CD4-positive, alpha-beta T cell treated with Interleukin-2 at 100 ng/mL for 4 hours (primary cell): ENCODE measurements around the gene GPR3.
A peak's percentile ranks its signal among the peaks of the same experiment; 100 is the strongest.

ENCODE experiments used
- DNase-seq: peaks from one replicate; pipeline ENCODE4 v3.0.0-alpha.2; 2020; ENCODE audit warnings: low spot score

The GPR3 gene

DNA sequence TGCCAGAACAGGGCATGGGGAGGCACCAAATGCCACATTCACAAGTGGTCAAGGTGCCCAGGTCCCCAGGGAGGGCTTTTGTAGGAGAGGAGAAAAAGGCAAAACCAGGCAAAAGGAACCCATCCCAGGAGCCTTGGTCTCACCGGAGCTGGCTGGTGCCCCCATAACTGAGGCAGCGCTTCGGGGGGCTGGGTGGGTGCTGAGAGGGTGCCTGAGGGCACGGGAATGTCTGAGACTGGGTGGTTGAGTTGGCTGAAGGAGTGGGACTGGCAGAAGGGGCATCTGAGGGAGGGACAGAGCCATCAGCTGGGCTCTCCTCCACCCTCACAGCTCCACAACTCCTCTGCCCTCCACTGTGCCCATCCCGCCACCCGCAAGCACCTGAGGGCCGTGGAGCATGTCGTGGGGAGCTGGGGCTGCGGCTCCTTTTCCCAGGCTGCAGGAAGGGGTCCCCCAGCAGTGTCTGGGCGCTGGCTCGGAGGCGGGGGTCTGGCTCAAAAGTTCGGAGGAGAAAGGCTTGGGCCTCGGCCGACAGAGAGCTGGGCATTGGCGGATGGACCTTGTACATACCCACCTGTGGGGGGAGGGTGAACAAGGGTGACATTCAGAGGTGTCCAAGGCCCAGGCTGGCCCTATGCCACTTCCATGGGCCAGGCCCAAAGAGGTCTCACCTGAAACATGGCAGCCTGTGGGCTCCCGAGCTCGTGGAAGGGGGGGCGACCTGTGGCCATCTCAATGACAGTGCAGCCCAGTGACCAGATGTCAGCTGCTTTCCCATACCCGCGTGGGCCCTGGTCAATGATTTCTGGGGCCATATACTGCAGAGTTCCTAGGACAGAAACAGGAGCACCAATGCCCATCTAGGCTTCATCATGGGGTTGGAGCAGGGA lies 34.1 kb upstream of the GPR3 start:
- DNase-seq, result no peak

DNA sequence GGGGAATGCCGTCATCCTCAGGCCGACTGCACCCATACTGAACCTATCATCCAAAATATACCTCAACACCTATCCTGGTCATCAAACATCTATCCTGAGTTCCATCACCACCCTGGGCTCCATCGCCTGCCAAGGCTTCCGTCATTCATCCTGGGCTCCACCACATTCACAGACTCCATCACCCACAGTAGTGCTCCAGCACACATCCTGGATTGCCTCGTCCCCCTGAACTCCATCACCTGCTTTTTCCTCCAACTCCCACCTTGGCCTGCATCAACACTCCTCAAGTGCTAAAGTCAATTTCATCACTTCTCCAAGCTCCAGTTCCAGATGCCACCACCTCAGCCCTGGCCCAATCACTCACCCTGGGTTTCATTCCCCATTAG lies 33.5 kb upstream of the GPR3 start:
- DNase-seq, result no peak

DNA sequence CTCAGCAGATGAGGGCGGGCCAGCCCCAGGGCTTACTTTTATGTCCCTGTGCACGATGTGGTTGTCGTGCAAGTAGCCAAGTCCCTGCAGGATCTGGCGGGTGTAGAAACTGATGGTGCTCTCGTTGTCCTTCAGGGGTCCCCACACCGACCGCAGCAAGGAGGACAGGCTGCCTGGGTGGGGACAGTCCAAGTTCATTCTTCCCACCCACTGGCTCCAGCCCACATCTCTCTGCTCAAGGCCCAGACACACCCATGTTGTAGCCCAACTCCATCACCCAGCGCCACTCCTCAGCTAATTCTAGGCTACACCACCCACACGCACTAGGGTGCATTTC lies 32.6 kb upstream of the GPR3 start:
- no peak for DNase-seq

DNA sequence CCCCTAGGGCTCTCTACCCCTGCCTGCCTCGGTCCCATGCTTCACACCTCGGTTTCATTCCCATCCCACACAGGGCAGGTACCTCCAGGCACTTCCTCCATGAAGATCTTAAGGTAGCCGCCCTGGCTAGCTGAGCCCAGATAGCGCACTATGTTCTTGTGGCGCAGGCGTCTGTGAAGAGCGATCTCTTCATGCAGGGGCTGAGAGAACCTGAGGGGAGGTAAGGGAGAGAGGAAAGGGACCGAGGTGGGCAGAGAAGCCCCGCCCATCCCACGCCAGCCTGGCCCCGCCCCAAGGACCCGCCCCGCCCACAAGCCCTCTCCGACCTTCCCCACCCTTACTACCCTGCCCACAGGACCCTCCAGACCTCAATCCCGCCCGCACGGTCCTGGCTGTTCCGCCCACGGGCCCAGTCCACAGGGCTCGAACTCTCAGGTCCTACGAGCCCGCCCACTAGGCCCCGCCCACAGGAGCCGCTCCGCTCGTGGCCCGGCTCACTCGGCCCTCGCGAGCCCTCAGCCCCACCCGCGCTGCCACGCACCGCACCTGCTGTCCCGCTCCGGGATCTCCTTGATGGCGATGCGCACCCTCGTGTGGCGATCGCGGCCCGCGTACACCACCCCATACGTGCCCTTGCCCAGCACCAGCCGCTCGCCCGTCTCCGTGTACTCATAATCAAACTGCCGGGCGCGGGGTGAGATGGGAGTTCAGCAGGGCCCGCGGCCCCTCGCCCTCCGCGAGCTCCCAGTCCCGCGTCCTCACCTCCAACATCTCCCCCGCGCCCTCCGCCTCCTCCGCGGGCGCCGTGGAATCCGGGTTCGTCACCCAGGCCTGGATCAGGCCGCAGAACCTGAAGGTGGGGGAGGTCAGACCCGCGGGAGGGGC lies 32.0 kb upstream of the GPR3 start:
- DNase-seq, result peak; percentile 36

DNA sequence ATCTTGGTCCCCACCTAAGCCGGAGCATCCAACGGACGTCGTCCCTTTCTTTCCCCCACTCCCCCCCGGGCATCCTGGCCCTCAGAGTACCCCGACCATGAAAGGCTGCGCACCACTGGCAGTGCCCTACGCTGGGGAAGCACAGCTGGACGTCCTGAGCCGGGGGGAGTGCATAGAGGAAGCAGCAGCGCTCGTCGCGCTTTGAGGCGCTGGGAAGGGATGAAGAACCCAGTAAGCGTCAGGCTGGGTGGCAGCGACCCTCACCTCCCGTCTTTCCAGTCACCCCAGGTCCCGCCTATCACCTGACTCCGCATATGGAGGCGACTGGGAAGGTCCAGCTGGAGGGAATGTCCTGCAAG lies 31.4 kb upstream of the GPR3 start:
- no peak for DNase-seq

DNA sequence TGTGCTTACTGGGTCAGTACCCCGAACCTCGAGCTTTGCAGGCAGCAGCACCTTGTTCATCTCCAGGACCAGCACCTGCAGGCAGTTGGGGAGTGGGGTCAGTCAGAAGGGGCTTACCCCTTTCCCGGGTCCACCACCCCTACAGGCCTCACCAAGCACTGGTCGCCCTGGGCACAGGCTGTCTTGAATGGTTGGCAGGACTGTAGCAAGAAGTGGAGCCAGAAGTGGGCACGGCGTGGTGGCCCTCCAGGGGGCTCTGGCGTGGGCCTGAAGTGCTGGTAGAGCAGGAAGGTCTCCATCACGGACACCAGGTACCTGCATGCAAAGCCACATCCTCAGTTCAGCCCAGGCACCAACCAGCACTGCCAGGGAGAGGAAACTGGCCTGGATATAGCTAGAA lies 30.9 kb upstream of the GPR3 start:
- DNase-seq, result no peak

DNA sequence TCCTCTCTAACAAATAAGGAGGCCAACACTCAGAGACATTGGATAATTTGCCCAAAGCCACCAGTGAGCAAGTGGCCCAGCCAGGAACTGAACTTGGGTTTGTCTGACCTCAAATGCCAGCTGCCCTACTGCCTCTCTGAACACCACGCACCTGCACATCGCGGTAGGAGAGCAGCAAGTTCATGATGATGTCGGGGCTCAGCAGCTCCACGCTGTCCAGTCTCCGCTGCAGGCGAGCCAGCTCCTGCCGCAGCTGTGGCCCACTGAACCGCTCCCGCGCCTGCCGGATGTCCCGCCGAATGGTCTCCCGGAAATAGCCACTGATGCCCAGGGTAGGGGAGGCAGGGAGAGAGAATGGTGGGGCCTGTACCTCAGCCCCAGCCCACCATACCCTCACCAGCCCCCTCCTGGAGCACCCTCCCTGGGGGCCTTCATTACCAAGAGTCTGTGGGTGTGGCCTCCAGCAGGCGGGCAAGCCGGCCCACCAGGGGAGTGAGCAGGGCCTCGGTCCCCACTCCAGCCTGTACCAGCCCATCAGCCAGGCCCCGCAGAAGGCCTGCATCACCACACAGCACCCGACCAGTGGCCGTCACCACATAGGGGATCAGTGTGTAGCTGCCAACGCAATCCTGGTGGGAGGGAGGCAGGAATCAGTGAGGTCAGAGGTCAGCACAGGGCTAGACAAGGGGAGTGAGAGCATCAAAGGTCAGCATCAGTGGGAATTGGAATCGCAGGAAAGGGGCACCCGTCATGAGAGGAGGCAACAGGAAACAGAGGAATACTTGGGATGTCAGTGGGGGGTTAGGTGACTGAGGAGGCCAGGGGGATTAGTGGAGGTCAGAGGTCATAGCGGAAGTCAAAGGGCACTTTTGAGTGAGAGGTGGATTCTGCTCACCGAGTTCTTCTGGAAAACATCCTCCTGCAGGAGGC lies 28.4 kb upstream of the GPR3 start:
- no peak for DNase-seq

DNA sequence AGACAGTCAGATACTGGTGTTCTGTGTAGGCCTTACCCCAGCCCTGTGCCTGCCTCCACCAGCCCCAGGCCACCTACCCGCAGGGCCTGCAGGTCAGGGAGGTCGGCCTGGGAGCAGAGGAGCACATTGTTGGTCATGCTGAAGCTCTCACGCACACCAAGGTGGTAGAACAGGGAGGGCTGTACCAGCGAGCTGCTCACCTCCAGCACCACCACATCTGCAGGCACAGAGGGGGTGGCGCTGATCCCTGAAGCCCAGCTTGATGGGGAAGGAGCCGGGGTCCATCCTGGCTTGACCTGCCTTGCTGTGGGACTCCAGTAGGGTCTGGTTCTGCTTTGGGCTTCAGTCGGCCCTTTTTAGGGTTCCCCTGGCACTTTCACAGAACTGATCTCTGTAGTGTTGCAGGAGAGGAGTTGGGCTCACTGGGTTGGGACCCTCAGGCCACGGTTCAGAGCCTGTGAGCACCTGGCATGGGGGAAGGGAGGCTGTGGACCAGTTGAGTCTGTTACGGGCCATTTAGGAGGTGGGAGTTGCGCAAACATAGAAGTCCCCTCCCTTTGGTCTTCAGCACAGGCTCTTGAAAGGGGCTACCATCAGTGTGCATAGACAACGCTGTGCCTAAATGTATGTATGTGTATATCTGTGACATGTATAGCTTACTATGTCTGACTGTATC lies 27.6 kb upstream of the GPR3 start:
- no peak for DNase-seq

DNA sequence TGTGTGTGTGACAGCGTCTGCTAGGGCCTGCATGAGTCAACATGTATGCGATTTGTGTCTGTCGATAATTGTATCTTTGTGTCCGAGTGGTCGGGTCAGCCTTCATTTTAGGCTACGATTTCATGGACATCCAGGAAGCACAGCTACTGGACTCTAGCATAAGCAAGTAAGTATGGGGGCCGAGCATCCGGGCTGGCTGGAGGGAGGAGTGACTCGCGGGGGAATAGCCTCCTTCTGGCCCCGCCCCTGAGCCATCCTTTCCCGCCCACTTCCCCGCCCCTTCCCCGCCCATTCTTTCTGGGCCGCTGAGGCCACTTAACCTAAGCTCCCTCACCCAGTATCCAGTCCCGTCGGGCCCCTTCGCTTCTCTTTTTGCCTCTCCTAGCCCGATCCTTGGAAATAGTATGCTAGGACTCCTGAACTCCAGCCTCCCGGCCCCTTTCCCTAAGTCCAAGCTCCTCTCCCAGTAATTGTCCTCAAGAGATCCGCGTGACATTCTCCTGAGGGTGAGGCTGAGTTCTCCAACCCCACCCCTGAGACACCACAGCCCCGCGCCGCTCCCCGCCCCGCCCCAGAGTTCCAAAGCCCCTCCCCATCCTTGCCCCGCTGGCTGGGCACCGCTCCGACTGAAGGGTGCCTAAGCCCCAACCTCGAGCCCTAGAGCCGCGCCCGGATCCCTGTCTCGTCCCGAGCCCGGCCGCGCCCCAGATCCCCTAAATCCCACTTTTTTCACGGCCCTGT lies 26.9 kb upstream of the GPR3 start:
- peak; percentile 78 for DNase-seq

DNA sequence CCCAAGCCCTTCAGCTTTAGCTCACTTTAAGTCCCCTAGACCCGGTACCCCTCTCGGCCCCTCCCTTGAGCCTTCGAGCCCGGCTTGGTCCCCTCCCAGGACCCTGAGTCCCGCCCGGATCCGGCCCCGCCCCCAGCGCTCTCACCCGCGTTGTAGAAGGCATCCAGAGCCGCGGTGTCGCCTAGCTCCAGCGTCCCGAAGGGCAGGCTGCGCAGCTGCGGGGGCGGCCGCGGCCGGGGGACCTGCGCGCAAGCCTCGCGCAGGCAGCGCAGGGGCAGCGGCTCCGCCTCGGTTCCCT lies 26.4 kb upstream of the GPR3 start:
- DNase-seq, result peak; percentile 69

DNA sequence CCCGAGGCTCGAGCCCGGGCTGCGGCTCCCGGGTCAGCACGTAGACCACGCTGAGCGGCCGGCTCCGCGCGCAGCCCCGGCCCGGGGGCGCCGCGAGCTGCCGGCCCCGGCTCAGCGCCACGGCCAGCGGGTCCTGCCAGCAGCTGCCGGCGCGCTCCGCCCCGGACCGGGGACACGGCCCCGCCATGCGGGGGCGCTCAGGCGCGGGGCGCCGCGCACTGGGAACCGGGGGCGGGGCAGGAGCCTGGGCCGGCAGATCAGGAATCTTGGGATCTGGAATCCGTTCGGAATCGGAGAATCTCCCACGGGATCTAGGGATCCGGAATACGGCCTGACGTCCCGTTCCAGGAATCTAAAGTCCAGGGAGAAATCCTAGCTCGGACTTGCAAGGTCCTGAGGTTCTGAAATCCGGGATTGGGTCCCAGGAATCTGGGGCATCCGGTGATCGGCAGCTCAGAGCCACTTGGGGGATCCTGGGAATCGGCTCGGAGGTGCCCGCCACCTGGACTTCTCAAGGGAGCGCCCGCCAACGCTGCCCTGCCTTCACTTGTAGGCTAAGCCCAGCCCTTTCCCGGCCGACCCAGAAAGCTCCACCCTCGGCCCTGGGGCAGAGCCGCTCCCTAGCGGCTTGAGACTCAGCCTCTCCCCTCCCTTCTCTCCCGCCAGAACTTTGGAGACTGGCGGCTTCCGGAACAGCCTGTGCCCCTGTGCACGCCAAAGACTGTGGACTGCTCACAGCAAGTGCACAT lies 25.8 kb upstream of the GPR3 start, which contains the start of gene MAP3K6:
Gene MAP3K6 (minus strand): TSS at position 551 of the 749 bp plus-strand sequence. CDS start 364 bp downstream, at position 187.
- peak; percentile 16 for DNase-seq

DNA sequence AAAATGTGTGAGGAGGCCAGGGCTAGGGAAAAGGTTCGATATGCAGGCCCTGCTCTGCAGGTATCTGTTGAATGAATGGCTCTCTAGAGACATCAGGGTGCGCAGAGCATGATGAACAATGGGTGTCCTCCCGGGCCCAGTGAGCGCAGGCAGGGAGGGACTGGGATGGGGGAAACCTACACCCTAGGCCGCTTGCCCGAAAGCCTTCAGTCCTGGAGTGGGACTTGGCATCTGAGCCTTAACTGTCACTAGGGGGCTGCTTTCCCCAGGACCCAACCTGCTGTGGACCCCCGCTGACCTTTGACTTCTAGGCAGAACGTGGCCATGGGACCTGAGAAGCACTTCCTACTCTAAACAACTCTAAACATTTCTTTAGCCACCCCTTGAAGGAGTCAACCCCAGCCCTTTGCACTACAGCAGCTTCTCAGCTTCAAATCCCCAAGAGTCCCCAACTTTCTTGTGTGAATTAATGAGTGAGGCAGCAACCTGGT lies 25.2 kb upstream of the GPR3 start:
- DNase-seq, result no peak

DNA sequence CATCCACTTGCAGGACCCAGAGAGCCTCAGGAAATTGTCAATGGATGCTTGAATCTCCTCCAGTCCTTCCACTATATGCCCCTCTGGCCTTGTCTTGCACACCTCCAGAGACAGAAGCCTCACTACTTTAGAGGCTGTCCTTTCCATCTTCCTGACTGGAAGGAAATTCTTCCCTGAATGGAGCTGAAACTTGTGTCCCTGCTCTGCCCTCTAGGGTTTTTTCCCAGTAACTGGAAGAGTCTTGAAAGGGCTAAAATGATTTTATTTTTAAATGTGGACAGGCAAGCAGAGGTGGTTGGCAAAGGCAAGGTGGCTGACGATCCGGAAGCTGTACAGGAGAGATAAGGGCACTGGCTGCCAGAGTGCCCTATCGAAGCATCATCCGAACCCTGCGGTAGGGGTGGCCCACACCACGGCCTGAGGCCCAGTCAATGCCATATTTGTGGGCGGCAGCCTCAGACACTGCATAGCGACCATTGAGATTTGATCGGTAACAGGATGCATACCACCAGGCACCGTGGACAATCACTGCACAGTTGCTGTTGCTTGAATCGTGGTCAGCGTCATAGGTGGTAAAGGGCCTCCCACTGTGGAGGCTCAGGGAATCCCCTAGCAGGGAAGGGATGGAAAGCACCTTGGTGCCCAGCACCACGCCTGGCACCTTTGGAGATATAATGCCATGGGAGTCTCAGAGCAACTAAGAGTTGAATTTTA lies 23.4 kb upstream of the GPR3 start:
- no peak for DNase-seq

DNA sequence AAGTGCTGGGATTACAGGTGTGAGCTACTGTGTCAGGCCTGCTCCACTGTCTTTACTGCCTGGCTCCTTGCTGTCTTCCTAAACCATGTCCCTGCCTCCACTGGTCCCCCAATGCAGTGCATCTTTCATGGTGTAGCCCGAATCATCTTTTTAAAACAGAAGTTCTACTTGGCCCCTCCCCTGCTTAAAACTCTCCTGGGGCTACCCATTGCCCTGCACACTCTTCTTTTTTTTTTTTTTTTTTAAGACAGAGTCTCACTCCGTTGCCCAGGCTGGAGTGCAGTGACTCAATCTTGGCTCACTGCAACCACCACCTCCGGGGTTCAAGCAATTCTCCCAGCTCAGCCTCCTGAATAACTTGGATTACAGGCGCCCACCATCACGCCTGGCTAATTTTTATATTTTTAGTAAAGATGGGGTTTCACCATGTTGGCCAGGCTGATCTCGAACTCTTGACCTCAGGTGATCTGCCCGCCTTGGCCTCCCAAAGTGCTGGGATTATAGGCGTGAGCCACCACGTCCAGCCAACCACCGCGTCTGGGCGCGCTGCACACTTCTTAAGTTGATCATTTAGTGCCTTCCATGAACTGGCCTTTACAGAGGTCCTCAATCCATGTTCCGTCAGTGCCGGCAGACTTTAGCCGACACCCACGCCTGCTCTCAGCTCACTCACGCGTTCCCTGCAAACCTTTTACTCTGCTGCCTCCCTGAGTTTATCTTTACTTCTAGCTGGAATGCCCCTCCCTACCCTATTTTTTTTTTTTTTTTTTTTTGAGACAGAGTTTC lies 20.2 kb upstream of the GPR3 start:
- DNase-seq, result no peak

DNA sequence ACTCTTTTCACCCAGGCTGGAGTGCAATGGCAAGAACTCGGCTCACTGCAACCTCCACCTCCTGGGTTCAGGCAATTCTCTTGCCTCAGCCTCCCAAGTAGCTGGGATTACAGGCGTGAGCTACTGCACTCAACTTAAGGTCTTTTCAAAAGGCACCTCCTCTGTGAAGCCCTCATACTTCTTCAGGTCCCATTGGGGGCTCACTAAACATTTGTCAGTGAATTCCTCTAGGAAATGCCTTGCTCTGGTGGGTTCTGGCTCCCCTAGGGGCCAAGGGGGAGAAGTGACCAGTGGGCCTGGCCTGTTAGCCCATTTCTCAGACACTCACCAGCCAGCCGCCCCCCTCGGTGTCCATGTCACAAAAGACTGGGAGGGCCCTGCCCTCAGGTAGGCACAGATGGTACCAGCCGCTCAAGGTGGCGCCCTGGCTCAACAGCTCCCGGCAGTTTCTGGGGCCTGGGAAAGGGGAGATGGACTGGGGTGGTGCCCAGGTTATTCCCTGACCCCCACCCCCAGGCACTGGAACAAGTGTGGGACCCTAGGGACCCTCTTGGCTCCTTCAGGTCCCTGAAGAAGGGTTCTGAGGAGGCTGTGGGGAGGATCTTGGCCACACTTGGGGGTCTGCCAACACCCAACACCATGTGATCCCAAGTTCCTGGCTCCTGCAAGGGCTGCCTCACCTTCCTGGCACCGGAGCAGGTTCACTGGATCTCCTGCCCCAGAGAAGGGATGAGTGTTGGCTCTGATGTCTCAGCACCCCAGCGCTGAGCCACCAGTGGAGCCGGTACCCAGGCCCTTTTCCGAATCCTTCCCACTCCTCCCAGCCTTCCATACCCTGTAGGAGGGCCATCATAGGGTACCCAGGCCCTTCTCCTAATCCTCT lies 19.4 kb upstream of the GPR3 start:
- DNase-seq, result no peak

DNA sequence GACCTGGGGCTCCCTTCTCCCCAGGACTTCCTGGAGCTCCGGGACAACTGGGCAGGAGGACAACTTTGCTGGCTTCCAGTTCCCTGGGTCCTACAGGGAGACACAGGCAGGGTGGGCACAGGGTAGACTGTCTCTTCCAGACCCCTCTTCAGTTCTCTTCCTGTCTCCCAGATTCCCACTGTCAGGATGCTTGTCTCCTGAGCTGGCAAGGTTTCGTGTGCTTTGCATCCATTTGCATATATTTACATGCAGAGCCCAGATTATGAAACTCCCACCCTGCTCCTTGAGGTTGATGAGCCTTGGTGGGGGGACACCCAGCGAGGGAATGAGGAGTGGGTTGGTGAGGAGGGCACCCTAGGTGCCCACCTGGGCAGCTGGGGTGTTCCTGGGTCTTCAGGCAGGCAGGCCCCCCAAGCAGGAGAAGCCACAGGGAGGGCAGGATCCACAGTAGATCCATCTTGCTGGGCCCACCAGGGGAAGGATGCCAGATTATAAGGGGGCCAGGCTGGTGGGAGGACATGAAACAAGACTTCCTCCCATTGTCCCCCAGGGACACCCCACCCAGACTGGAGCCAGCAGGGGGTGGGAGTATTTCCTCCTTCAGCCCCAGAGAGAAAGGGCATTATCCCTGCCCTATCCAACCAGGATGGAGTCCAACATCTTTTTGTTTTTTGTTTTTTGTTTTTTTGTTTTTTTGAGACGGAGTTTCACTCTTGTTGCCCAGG lies 17.9 kb upstream of the GPR3 start, which contains the start of gene FCN3:
Gene FCN3 (minus strand): TSS at position 463 of the 725 bp plus-strand sequence. CDS start 6 bp downstream, at position 457.
- DNase-seq, result no peak
